Endodermal cell (in vitro differentiated cells): Measurements from ENCODE around the gene VTN. TPM values are rescaled to one million over a fixed set of nuclear protein-coding genes. Genes with fewer than 3 reads are reported as not detected.

Source experiments
- DNase-seq: peaks from one replicate; pipeline ENCODE4 v3.0.0-alpha.2; 2017
- H3K27ac ChIP-seq: 2 replicates; pipeline ENCODE4 v1.5.1; 2013; ENCODE audit warnings: mild to moderate bottlenecking, low read depth, low read length, moderate library complexity
- H3K27me3 ChIP-seq: 2 replicates; pipeline ENCODE4 v1.6.1; 2013; ENCODE audit warnings: mild to moderate bottlenecking, low read length, moderate library complexity; ENCODE audit not compliant: insufficient read depth, control insufficient read depth, poor library complexity, severe bottlenecking
- H3K36me3 ChIP-seq: 2 replicates; pipeline ENCODE4 v1.7.0; 2013; ENCODE audit warnings: mild to moderate bottlenecking, low read length, moderate library complexity; ENCODE audit not compliant: control insufficient read depth, insufficient read depth
- H3K4me1 ChIP-seq: one replicate; pipeline ENCODE4 v1.7.0; 2013; ENCODE audit warnings: low read length; ENCODE audit not compliant: control insufficient read depth, insufficient read depth
- H3K4me3 ChIP-seq: 2 replicates; pipeline ENCODE4 v1.5.1; 2013; ENCODE audit warnings: mild to moderate bottlenecking, low read length, moderate library complexity
- H3K9ac ChIP-seq: 2 replicates; pipeline ENCODE4 v1.6.1; 2013; ENCODE audit warnings: mild to moderate bottlenecking, low read length, moderate library complexity; ENCODE audit not compliant: poor library complexity, severe bottlenecking; ENCODE audit errors: extremely low read depth
- H3K9me3 ChIP-seq: 2 replicates; pipeline ENCODE4 v1.6.1; 2013; ENCODE audit warnings: mild to moderate bottlenecking, low read length, moderate library complexity; ENCODE audit not compliant: control insufficient read depth
- H3K27ac Mint-ChIP-seq: 2 replicates; pipeline ENCODE4 v1.8.0; 2020; ENCODE audit warnings: mixed read lengths
- H3K27me3 Mint-ChIP-seq: 2 replicates; pipeline ENCODE4 v1.8.0; 2021; ENCODE audit warnings: mild to moderate bottlenecking, mixed read lengths; ENCODE audit not compliant: insufficient read depth
- H3K36me3 Mint-ChIP-seq: 2 replicates; pipeline ENCODE4 v1.8.0; 2020; ENCODE audit warnings: low read depth, mixed read lengths
- H3K4me1 Mint-ChIP-seq: 2 replicates; pipeline ENCODE4 v1.8.0; 2020; ENCODE audit warnings: mixed read lengths
- H3K4me3 Mint-ChIP-seq: 2 replicates; pipeline ENCODE4 v1.8.0; 2020; ENCODE audit warnings: mild to moderate bottlenecking, moderate library complexity, mixed read lengths
- H3K9me3 Mint-ChIP-seq: 2 replicates; pipeline ENCODE4 v1.8.0; 2020; ENCODE audit warnings: mild to moderate bottlenecking, mixed read lengths
- CTCF ChIP-seq: fragments of 200-600 bp; sonication (generic); conservative IDR thresholded peaks from 2 replicates; pipeline ENCODE4 v1.5.0; 2021; ENCODE audit warnings: antibody characterized with exemption, mild to moderate bottlenecking
- WGBS, 2 experiments: methylation state at CpG; one replicate each; pipeline versions ENCODE4 v1.1.5 to v1.1.7; 2013; ENCODE audit warnings: missing lambda C conversion rate in 2 of 2, mixed read lengths in 1 of 2; ENCODE audit not compliant: insufficient coverage in 1 of 2, insufficient read length in 1 of 2; 5-methylcytosine and 5-hydroxymethylcytosine counted together
- total RNA-seq, 2 donors: library from RNA; stranded (reverse); fragmentation: NEBNext Ultra II Directional in 1 of 2; extraction: Animal tissue kit (Norgen Biotek cat#: 25700) in 1 of 2; gene quantifications; 2 replicates in 1 of 2; 3 replicates in 1 of 2; pipeline ENCODE4 v1.2.1, GENCODE V29; 2021

The VTN gene
- total RNA-seq, 2 donors from 2014 or later, result 2.5 to 6.7 TPM

DNA sequence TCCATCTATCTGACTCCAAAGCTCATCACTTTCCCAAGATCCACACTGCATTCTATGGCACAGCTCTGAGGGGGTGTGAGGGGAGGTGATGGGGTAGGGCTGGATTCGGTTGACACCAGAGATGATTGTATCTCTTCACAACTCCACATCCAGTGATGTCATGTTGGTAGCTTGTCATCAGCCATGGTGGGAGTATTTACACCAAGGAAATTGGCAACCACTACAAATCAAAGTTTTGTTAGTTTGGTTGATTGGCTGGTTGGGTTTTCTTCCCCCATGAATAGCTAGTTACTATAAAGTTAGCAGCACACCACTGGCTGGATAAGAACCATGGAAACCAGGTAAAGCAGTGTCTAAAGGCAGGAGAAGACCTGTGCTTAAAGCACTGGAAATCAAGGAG is 20.9 kb upstream of the VTN start:
- no peaks in the 10 kb centered on the region for H3K36me3 ChIP-seq
- no peak overlapping the region for H3K27ac Mint-ChIP-seq
- H3K4me1 Mint-ChIP-seq, result peaks cover 14% of the 10 kb centered on the region
- H3K27me3 Mint-ChIP-seq, result peaks cover 17% of the 10 kb centered on the region
- no peak overlapping the region for H3K4me3 ChIP-seq
- H3K27me3 ChIP-seq, result peaks cover 11% of the 10 kb centered on the region
- WGBS, 2 experiments, result no CpG with 5 or more reads among the region's 1 CpG
- H3K4me3 Mint-ChIP-seq, result no peak overlapping the region
- H3K27ac ChIP-seq, result no peak overlapping the region
- TF ChIP-seq CTCF, result no peak
- no peak for DNase-seq
- no peak overlapping the region for H3K9ac ChIP-seq
- no peaks in the 10 kb centered on the region for H3K4me1 ChIP-seq
- no peaks in the 10 kb centered on the region for H3K9me3 Mint-ChIP-seq
- H3K36me3 Mint-ChIP-seq, result no peaks in the 10 kb centered on the region
- H3K9me3 ChIP-seq, result no peaks in the 10 kb centered on the region

GRCh38 chr17:28390563-28390962 is 20.5 kb upstream of the VTN start:
- TF ChIP-seq CTCF, result no peak
- no peak for DNase-seq
- Histone ChIP-seq H3K36me3 (no peaks in the 10 kb centered on the region), H3K9ac (no peak overlapping the region), H3K4me1 (no peaks in the 10 kb centered on the region), H3K4me3 (no peak overlapping the region), H3K27me3 (peaks cover 15% of the 10 kb centered on the region), H3K27ac (no peak overlapping the region), H3K9me3 (no peaks in the 10 kb centered on the region)
- H3K4me3 Mint-ChIP-seq, result no peak overlapping the region
- peaks cover 21% of the 10 kb centered on the region for H3K27me3 Mint-ChIP-seq
- H3K9me3 Mint-ChIP-seq, result no peaks in the 10 kb centered on the region
- WGBS, 2 experiments, result 95% methylated on average over 2 of the region's 2 CpGs; no CpG with 5 or more reads in 1 of the 2 experiments
- no peaks in the 10 kb centered on the region for H3K36me3 Mint-ChIP-seq
- no peak overlapping the region for H3K27ac Mint-ChIP-seq
- peaks cover 10% of the 10 kb centered on the region for H3K4me1 Mint-ChIP-seq

- Histone ChIP-seq H3K27ac (no peak overlapping the region), H3K27me3 (peaks cover 19% of the 10 kb centered on the region), H3K4me1 (no peaks in the 10 kb centered on the region), H3K9me3 (no peaks in the 10 kb centered on the region), H3K9ac (no peak overlapping the region), H3K4me3 (no peak overlapping the region), H3K36me3 (no peaks in the 10 kb centered on the region)
- 70 to 100% methylated on average over 1 of the region's 1 CpG for WGBS, 2 experiments
- Mint-ChIP-seq H3K4me1 (peaks cover 6% of the 10 kb centered on the region), H3K27ac (no peak overlapping the region), H3K9me3 (no peaks in the 10 kb centered on the region), H3K27me3 (peaks cover 25% of the 10 kb centered on the region), H3K4me3 (no peak overlapping the region), H3K36me3 (no peaks in the 10 kb centered on the region)
- DNase-seq, result no peak
- TF ChIP-seq CTCF, result no peak
These were observed 20.0 kb upstream of the VTN start for GRCh38 chr17:28390141-28390540.
